Measurements from ENCODE around the gene RXRG.

Gene RXRG

DNA sequence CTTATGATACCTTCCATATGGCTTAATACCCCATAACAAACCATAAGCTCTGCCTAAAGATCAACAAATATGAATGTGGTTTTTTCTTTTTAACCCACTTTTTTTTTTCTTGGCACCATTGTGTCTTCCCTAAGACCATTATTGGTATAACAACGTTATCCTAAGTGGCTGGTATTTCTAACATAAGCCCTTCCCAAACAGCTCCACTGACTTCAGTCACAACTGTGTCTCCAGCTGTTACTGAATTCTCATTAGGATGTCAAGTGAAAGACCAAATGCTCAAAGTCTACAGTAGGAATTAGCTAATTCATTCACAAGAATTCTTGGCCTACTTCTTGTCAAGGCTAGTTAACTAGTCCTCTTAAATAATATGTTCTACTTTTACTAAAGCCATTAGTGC is 4.2 kb upstream of the RXRG start:
- no peak for DNase-seq

DNA sequence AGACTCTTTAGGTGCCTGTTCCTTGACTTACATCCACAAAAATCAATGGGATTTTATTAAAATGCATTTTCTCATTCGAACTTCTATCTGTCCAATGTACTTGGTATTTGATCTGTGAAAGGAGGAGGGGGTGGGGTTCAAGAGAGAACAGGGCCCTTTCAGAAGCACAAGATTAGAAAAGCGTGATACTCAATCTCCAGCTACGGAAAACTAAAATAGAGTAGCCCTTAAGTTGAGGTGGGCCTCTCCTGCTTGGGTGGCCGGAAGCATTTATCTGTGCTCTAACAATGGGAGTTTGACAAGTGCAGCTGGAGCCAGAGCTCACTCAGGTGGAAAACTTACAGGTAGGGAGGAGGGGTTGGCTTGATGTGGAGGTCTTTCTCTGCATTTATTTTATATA is 462 bp upstream of the RXRG start:
- DNase-seq = no peak

DNA sequence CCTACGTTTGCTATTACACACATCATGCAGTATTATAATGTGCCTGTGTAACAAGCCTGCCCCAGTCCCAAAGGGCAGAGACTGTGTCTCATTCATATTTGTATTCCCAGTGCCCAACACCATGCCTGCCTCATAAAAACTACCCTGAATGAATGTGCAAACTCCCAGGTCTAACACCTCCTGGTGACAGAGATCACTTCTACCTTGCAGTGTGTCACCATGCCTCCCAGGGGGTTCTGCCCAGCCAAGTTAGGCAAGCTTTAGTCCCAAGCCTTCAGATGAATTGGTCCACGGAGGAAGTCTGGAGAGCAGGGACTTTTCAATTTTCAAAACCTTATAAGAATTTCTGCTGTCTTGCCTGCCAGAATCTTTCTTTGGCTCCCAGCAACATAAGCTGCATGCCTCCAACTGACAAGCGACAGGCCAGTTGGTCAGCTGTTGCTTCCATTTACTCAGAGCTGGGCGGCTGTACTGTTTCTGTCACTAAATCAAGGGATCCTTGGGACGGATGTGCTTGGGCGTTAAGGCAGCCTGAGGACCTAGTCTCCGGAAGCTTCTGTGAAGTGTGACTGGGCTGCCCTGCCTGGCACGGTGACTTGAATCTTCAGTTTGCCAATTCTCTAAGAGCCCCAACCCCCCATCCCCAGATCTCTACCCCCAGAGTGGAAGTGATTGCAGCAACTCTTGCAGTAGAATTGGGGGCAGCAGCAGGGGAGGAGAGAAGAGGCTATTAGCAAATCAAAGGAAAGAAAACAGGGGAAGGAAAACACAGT is 1.2 kb downstream of the RXRG start:
- DNase-seq = no peak

DNA sequence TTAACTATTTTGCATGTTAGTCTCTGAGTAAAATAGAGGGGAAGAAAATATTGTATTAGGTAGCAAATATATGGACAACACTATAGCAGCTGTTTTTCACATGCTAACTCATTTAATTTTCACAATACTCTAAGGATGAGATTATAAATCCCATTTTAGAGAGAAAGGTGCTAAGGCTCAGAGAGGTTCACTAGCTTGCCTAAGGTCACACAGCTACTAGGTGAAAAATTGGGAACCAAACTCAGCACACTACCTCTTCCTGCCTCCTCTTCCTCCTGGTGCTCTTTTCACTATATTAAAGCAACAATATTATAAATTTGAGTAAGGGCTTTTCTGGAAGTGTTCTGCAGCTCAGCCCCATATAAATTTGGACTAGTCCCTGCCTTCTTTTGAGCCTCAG is 2.3 kb downstream of the RXRG start:
- no peak for DNase-seq

DNA sequence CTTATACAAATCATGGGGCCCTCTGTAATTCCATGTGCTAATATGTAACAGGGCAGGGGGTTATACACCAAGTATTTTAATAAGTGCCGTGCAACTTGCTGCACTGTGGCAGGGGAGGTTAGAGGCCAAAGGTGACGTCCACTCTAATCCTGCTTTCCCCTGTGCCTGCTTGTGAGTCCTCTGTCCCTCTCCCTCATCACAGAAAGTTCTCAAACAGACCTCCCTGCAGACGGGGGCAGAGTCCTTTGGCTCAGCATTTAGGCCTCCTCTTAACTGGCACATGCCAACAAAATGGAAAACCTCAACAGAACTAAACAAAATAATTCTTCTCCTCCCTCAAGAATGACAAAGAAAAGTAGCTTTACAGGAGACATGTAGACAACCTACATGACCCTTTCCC is 2.9 kb downstream of the RXRG start:
- no peak for DNase-seq

DNA sequence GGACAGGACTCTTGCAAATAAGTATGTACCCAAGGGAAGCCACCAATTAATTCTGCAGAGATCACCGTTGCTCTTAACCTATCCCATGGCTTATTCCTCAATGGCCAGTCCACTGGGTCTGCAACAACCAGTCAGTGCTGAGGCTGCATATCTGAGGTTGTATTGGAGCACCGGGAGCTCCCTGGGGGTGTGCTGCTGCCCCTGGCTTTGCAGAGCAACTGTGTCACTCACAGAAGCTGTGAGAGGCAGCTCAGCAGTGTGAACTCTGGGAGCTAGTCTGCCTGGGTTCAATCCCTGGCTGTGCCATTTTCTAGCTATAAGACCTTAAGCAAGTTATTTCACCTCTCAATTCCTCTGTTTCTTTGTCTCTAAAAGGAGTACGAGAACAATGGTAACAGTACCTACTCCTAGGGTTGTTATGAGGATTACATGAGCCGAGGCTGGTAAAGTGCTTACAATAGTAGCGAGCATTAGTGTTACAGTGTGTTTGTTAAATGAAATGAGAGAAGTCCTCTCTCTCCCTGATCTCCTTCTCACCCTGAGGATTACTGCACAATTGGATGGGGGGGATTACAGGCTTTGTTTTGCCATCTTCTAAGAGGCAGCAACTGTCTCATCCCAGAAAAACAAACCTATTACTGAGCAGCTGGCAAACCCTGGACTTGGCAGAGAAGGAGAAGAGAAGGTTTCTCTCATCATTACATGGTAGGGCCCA is 3.6 kb downstream of the RXRG start:
- no peak for DNase-seq

DNA sequence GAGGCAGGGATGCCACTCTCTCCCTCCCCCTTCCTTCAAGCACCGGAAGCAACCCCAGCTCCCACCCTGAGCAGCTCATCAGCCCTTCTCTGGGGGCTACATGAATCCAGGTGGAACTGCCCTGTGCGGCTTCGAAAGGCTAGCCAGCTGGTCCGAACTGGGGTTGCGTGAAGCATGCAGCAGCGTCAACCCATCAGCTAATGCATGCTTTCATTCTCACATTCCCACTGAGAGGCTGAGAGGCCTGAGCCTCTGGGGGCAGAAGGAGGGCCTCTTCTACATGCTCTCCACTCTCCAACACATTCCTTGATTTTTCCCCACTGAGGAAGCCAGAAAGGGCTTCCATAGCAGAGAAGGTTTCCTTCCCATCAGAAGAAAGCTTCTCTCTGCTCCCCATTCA is 5.6 kb downstream of the RXRG start:
- DNase-seq = no peak

DNA sequence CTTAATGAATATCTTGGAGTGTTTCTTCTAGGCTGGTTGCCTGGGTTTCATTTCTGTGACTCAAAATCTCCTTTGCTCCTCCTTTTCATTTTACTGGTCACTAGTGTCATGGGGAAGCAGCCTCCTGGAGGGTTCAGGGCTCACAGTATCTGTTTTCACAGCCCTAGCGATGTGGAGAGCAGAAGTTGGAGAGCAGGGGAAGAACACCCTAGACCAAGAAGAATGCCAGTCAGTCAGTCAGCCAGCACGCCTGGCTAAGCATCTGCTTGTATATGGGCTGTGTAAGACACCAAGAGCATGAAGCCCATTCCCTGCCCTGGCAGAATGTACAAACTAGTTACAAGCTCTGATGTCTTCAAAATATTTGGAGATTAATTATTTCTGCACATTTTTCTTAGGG is 7.9 kb downstream of the RXRG start:
- DNase-seq = no peak

DNA sequence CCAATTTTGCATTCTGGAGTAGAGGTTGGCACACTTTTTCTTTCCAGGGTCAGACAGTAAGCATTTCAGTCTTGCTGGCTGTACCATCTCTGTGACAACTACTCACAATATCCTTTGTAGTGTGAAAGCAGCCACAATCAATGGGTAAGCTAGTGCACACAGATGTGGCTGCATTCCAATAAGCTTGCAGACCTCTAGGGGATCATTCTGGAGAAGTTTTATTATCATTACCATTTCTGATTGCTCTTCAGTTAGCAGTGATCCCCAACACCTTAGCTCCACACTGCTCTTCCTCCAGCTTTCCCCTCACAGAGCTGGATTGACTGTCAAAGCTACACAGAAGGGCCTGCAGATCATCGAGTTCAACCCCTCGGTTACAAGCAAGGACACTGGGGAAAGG is 9.1 kb downstream of the RXRG start:
- no peak for DNase-seq

DNA sequence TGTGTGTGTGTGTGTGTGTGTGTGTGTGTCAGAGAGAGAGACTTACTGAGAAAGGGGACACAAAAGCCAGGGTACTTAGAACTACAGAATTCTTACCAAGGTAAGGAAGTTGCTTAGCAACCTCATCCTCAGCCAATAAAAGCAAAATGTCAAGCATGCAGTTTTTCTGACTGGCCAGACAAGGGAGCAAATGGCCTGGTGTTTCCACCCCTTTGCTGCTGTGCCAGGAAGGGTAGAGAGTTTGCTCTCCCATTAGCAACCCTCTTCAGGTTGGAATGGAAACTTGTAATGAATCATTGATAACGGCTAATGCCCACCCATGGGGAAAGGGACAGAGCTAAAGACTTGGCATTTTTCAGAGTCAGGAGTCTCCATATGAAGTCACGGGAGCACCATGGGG is 10.6 kb downstream of the RXRG start:
- DNase-seq = no peak

DNA sequence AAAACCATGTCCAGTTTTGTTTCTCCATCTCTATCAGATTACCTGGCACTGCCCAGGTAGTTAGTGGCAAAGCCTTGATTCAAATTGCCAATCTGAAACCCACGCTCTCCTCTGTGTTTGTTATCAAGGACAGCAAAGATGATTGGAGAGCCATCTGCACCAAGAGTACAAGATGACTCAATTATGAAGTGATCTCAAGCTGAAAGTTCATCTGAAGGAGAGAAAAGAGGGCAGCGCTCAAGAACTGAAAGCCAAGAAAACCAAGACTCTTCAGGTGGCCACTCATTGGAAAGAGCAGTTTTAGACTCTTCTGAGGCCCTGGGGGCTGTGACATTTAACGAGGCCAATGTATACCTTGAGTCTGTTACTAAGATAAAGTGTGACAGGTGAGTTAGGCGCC is 13.8 kb downstream of the RXRG start:
- no peak for DNase-seq

DNA sequence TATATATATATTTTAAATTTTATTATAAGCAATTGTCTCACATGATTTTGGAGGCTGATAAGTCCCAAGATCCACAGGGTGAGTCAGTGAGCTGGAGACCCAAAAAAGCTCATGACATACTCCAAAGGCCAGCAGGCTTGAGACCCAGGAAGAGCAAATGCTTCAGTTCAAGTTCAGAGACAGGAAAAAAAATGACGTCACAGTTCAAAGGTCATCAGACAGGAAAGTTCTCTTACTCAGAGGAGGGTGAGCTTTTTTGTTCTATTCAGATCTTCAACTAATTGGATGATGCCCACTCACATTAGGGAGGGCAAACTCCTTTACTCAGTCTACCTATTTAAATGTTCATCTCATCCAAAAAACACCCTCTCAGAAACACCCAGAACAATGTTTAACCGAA is 18.2 kb downstream of the RXRG start:
- DNase-seq = no peak

DNA sequence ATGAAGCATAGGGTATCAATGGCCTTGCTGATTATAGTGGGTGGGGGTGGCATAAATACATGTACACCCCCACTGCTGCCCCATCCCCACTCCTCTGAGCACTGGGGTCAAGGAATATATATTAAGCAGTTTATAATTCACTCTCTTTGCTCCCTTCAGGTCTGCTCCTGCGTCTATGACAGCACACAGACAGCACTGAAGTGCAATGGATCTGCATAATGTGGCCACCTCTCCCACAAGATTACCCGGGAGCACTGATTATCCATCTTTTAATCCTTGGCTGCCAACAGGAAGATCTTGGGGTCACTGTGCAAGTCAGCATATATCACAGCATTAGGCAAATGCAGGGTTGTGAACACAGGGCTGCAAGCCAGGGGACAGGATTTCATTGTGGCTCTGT is 19.3 kb downstream of the RXRG start:
- DNase-seq = no peak

DNA sequence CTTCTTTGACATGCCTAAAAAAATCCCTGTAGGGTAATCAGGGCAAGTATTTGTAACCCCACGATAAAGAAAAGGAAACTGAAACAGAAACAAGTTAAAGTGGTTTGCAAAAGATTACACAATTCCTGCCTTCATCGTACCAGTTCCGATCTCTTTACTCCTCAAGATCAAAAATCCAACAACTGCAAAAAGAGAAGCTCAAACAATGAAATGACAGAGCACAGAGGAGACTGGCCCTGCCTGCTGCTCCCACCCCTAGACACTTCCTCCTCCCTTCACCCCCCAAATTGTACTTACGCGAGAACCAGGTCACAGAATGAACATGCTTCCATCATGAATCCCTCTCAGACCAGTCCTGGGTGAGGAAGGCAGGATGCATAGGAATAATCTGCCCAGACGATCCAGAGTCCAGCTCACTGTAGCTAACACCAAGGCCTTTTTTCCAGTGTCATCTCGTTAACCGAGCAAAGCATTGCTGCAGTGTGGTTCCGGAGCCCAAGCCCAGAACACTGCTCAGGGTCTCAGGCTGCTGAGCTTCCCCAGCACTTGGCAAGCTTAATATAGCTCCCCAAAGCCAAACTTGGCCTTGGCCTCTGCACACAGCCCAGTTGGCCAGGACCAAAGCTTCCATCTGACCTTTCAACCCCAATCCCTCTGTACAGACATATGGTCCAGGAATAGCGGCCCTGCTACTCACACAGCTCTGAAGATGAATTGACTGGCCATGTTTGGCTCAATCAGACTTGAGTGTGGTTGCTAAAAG is 20.3 kb downstream of the RXRG start:
- DNase-seq = no peak

DNA sequence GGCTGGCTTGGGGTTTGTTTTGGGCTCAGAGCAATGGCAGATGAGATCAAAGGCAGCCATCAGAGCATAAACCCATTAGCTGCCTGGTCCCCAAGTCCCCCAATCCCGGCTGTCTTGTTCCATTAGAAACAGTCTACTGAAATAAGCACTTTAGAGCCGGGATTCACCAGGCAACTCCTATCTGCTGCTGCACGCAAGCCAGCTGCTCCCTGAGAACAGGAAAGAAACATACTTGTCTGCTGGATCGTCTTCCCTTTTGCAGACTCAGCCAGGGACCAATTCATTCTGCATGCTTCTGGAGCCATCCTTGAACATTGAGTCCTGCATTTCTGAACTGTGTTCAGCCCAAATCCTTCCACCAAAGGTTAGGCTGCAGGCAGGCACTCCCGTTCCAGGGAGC is 21.8 kb downstream of the RXRG start:
- DNase-seq = no peak

DNA sequence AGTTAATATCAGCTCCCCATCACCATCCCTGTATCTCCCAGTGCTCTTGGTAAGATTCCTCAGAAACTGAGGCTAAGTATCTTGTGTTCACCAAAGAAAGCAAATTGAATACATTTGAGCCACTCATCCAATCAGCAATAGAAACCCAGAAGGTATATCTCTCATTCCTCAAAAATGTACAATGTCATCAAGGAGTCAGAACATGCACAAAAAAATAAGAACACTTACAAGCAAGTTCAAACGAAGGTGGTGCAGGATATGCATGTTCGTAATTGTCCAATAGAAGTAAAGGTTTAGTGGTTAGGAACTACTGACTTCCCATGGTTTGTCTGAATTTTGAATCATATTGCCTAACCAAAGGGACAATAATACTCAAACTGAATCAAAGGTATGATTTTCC is 24.3 kb downstream of the RXRG start:
- DNase-seq = no peak

DNA sequence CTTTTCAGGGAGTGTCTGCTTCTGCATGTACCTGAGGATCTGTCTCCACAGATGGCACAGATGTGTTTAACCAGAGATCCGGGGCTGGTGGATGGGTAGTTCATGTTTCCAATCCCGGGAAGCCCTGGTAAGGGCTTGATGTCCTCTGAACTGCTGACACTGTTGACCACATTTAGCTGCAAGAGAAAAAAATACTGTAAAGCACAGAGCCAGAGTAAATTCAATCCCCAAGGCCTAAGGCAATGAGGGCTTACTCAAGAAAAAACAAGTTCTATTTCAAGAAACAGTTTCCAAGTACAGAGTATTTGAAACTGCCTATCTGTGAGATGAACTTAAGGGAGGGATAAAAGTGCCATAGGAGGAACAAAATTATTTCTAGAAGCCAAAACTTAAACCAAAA is 25.1 kb downstream of the RXRG start:
- DNase-seq = no peak

DNA sequence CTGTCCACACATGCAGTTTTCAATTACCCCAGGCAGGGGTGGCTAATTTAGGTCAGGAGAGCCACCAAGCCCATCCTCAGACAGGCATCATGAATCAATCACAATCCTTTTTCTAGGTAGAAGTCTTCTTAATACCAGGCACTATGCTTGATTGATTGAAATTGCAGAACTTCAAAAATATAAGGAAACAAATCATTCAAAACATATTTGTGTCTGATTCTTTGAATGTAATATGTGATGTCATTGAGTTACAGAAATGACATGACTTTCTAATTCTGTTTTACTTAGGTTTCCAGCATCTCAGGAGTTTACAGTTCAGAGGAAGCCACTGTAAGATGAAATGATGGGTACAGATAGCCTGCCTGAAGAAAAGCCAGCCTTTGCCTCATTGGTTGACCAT is 26.7 kb downstream of the RXRG start:
- no peak for DNase-seq

DNA sequence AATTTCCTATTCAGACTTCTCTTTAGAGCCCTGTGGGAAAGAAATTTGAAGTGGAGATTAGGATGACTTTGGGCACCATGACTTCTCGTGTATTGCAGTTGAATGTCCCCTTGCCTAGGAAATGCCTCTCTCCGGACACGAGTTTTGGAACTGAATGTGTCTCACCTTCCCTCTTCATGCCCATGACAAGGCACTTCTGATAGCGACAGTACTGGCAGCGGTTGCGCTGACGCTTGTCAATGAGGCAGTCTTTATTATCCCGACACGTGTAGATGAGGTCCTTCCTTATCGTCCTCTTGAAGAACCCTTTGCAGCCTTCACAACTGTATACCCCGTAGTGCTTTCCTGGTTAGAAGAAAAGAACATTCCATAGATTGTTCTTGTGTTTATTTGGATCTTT is 28.1 kb downstream of the RXRG start:
- no peak for DNase-seq

DNA sequence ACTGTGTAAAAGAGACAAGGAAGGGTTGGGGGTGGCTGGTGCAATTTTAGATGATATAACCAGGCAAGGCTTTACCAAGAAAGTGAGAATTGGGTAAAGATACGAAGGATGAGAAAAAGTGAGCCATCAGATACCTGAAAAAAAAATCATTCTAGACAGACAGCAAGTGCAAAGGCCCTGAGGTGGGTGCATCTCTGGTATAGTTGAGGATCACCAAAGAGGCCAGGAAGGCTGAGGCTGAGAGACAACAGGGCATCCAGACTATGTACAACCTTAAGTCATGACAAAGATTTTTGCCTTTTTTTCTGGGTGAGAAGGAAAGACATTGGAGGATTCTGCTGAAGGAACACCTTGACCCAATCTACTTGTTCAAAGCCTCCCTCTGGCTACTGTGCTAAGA is 29.9 kb downstream of the RXRG start:
- DNase-seq = no peak

DNA sequence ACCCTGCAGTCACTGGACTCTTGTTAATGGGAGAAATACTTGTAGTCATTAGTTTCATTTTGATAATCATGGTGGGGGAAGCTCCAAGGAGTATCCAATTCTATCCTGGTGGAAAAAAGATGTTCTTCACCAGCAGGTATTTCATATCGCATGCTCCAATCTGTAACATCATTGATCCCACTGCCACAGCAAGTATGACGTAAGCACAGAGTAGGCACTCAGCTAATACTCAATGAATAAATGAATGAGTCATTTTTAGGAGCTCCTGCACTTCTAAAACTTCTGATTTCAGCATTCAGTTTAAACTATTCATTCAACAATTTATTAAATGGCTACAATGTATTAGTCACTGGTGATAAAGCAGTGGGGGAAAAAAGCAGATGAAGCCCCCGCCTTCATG is 30.3 kb downstream of the RXRG start:
- DNase-seq = no peak

DNA sequence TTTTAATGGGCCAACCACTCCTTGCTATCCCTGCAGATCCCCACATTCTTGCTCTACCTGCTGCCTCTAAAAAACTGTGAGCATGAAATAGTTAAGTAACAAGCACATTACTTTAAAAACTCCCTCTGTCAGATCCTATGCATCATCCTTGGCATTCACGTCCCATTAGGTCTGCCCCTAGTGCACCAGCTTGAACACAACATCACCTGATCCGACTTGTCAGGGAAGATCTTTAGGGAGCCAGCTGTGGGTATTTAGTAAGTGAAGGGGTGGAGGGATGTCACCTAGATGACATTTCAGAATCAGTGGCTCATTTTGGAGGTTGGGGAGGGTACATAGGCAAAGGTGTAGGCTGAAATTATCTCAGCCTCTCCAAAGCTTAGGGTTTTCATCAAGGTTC is 33.5 kb downstream of the RXRG start:
- DNase-seq = no peak

DNA sequence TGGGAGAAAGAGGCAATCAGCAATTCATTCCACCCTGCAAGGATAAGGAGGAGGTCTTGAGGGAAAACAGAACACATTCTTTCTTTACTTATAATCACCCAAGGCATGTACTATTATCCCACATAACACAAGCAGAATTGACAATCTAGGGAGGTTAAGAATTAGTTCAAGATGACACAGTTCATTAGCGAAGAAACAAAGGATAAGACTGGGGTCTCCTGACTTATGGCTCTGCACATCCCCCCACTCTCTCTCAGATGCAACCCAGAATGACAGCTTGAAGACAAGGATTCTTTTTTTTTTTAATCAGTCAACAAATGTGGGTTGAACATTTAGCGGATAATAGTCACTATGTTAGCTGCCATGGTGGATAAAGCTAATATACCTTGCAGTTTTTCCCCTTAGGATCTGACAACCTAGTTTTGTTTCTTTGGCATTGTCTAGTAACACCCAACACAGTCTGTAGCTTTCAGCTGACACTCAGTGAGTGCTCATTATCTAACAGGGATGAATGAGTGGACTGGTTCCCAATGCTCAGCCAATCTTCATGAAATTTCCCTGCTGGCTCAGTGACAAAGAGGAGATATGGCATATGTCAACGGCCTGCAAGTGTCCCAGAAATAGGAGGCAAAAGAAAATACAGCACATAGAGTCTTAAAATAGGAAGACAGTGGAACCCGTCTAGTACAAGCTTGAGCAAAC is 35.1 kb downstream of the RXRG start:
- no peak for DNase-seq

DNA sequence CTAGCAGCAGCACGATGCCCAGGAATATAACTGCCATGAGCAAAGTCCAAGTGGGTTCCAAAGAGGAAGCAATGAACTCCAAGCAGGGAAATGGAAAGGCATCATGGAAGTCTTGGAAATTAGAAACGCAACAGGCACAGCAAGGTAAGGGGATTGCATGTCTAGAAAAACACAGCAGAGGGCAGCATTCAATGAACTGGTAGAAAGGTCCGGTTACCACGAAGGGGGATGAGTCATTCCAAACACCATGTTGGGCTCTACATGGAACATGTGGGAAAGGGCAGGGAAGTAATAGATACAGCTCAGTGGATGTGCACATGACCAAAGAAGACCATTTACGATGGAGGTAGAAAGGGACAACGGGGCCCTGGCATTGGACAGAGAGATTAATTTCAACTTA is 36.4 kb downstream of the RXRG start:
- DNase-seq = no peak
